ENCODE data around the gene PDHB. TPM values are rescaled to one million over a fixed set of nuclear protein-coding genes. Genes with fewer than 3 reads are reported as not detected.
"Not testable (repeated sequence)": the region's sequence is repeated elsewhere in the genome, so short reads cannot be mapped to it uniquely, and the experiment has no call there.

The PDHB gene
- total and polyA plus RNA-seq, 7 donors = 105 to 158 (median 131) TPM

DNA sequence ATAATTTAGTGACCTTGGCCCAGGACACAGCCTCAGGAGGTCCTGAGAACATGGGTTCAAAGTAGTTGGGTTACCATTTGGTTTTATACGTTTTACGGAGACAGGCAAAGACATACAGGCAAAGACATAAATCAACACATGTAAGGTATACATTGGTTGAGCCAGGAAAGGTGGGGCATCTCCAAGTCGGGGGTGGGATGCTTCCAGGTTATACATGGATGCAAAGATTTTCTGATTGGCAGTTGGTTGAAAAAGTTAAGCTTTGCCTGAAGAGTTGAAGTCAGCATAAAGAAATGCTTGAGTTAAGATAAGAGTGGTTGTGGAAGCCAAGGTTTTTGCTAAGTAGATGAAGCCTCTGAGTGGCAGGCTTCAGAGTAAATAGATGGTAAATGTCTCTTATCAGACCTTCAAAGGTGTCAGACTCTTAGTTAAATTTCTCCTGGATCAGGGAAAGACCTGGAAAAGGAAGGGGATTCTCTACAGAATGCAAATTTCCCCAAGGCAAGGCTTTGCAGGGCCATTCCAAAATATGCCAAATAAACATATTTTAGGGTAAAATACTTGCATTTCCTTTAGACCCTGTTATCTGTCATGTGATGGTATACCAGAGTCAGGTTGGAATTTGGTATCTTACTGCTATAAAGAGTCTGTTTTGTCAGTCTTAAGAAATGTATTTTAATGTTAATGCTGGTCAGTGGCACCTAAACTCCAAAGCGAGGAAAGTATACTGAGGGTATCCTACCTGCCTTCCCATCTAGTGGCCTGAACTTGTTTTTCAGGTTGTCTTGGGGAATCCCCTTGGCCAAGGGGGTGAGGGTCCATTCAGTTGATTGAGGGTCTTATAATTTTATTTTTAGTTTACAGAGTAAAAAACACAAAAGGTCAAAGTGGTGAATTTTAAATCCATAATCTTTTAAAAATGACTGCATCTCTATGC, 8.2 kb upstream of the PDHB start:
- intact Hi-C loops (cut with DNase I) = no loop called here
- 75 to 77% (median 76%) methylated on average over 4 of the region's 4 CpGs for WGBS, 3 donors
- Histone ChIP-seq H3K4me1 (no peaks in the 10 kb centered on the region), H3K36me3 (ENCODE audit: insufficient read depth in 1 of 2, low read depth in 1 of 2) (no peaks in the 10 kb centered on the region), H3K27me3 (ENCODE audit: insufficient read depth in 3 of 3, low read length in 2 of 3) (no peaks in the 10 kb centered on the region), H3K27ac (no peak overlapping the region), H3K9me3 (no peaks in the 10 kb centered on the region), H3K4me3 (no peak overlapping the region)
- no peak for ATAC-seq
- TF ChIP-seq, protein P1, sequence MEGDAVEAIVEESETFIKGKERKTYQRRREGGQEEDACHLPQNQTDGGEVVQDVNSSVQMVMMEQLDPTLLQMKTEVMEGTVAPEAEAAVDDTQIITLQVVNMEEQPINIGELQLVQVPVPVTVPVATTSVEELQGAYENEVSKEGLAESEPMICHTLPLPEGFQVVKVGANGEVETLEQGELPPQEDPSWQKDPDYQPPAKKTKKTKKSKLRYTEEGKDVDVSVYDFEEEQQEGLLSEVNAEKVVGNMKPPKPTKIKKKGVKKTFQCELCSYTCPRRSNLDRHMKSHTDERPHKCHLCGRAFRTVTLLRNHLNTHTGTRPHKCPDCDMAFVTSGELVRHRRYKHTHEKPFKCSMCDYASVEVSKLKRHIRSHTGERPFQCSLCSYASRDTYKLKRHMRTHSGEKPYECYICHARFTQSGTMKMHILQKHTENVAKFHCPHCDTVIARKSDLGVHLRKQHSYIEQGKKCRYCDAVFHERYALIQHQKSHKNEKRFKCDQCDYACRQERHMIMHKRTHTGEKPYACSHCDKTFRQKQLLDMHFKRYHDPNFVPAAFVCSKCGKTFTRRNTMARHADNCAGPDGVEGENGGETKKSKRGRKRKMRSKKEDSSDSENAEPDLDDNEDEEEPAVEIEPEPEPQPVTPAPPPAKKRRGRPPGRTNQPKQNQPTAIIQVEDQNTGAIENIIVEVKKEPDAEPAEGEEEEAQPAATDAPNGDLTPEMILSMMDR (IDR thresholded peaks at IDR 0.05) = no peak
- DNase-seq = no peak

DNA sequence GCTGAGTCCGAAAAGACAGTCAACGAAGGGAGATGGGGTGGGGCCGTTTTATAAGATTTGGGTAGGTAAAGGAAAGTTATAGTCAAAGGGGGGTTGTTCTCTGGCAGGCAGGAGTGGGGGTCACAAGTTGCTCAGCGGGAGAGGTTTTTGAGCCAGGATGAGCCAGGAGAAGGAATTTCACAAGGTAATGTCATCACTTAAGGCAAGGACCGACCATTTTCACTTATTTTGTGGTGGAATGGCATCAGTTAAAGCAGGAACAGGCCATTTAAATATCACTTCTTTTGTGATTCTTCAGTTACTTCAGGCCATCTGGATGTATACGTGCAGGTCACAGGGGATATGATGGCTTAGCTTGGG, 7.3 kb upstream of the PDHB start:
- DNase-seq; H3K27me3 ChIP-seq (ENCODE audit: insufficient read depth in 3 of 3, low read length in 2 of 3); H3K4me3 ChIP-seq; intact Hi-C loops (cut with DNase I); H3K27ac ChIP-seq; H3K36me3 ChIP-seq (ENCODE audit: insufficient read depth in 1 of 2, low read depth in 1 of 2); H3K4me1 ChIP-seq; H3K9me3 ChIP-seq; ATAC-seq: not testable (repeated sequence)
- WGBS, 3 donors = 57 to 72% (median 64%) methylated on average over 6 of the region's 6 CpGs

DNA sequence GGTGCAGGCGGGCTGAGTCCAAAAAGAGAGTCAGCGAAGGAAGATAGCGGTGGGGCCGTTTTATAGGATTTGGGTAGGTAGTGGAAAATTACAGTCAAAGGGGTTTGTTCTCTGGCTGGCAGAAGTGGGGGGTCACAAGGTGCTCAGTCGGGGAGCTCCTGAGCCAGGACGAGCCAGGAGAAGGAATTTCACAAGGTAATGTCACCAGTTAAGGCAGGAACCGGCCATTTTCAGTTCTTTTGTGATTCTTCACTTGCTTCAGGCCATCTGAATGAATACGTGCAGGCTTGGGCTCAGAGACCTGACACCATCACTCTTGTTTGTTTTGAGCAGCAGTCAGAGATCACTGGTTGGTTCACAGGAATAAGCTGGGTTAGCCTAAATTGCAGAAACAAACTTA, 3.6 kb upstream of the PDHB start:
- H3K9me3 ChIP-seq; intact Hi-C loops (cut with DNase I); H3K36me3 ChIP-seq (ENCODE audit: insufficient read depth in 1 of 2, low read depth in 1 of 2); H3K4me3 ChIP-seq; H3K4me1 ChIP-seq; ATAC-seq; DNase-seq; H3K27ac ChIP-seq; H3K27me3 ChIP-seq (ENCODE audit: insufficient read depth in 3 of 3, low read length in 2 of 3): not testable (repeated sequence)
- 72 to 83% (median 73%) methylated on average over 8 of the region's 8 CpGs for WGBS, 3 donors

DNA sequence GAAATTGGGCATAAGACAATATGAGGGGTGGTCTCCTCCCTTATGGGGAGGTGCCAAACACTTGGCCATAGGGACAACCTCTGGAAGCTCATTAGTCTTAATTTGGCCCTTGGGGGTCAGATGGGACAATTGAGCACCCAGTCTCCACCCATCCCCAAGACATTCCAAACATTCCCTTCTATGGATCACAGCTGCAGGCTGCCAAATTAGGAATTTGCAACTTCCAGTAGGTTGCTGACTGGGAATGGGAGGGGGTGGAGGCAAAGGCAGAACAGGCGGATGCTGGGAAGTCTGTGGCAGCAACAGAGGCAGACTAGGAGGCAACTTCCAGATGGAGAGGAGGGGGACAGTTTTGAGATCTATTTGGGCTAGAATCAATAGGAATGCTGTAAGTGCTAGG, 1.4 kb upstream of the PDHB start:
- intact Hi-C loops (cut with DNase I) = loop anchor here in 1 of 2 donors (5.0 kb wide), 1 partner anchor 57 kb away; the partner anchor contains the start of gene KCTD6
- Histone ChIP-seq H3K9me3 (no peaks in the 10 kb centered on the region), H3K36me3 (ENCODE audit: insufficient read depth in 1 of 2, low read depth in 1 of 2) (peaks cover 2 to 25% of the 10 kb centered on the region in 2 donors), H3K27me3 (ENCODE audit: insufficient read depth in 3 of 3, low read length in 2 of 3) (no peaks in the 10 kb centered on the region), H3K4me1 (peaks cover 9% of the 10 kb centered on the region), H3K27ac (no peak overlapping the region), H3K4me3 (no peak overlapping the region)
- TF ChIP-seq, protein P1 (IDR thresholded peaks at IDR 0.05) = no peak
- 56 to 70% (median 63%) methylated on average over 1 of the region's 1 CpG for WGBS, 3 donors
- ATAC-seq (no peak), DNase-seq (no peak)

DNA sequence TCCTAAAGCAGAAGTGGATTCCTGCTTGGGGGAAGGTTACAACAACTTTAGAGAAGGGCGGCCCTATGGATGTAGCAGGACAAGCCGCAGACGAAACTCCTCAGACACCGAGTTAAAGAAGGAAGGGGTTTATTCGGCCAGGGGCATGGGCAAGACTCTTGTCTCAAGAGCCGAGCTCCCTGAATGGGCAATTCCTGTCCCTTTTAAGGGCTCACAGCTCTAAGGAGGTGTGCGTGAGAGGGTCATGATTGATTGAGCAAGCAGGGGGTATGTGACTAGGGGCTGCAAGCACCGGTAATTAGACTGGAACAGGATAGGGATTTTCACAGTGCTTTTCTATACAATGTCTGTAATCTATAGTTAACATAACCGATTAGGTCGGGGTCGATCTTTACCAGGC, 879 bp upstream of the PDHB start:
- peaks cover 5 to 30% of the 10 kb centered on the region in 2 donors for H3K36me3 ChIP-seq (ENCODE audit: insufficient read depth in 1 of 2, low read depth in 1 of 2)
- DNase-seq (no peak), ATAC-seq (no peak)
- H3K4me3 ChIP-seq = no peak overlapping the region
- peaks cover 9% of the 10 kb centered on the region for H3K4me1 ChIP-seq
- TF ChIP-seq, protein P1 (IDR thresholded peaks at IDR 0.05) = no peak
- 83 to 84% (median 84%) methylated on average over 11 of the region's 11 CpGs for WGBS, 3 donors
- H3K27ac ChIP-seq = peak overlapping the region; percentile 97
- H3K27me3 ChIP-seq (ENCODE audit: insufficient read depth in 3 of 3, low read length in 2 of 3) = no peaks in the 10 kb centered on the region
- no peaks in the 10 kb centered on the region for H3K9me3 ChIP-seq
- intact Hi-C loops (cut with DNase I) = loop anchor here in 1 of 2 donors (5.0 kb wide), 1 partner anchor 58 kb away; the partner anchor contains the start of gene KCTD6
